OCI-LY1 (cell line): ENCODE data around the gene NKPD1.

ENCODE experiments used
- EZH2 ChIP-seq: fragments of 200-600 bp; sonication (generic), shearing (Covaris generic); IDR thresholded peaks from 2 replicates; pipeline ENCODE4 v1.8.0; 2017; ENCODE audit warnings: borderline replicate concordance, mixed run types, mild to moderate bottlenecking, antibody characterized with exemption, low read length, moderate library complexity, mixed read lengths
- TF ChIP-seq, protein P1 (sequence below): fragments of 200-600 bp; sonication (generic), shearing (Covaris generic); IDR thresholded peaks from 2 replicates; pipeline ENCODE4 v1.5.1; 2017; ENCODE audit warnings: mild to moderate bottlenecking, antibody characterized with exemption, low read length, moderate library complexity, mixed read lengths

DNA sequence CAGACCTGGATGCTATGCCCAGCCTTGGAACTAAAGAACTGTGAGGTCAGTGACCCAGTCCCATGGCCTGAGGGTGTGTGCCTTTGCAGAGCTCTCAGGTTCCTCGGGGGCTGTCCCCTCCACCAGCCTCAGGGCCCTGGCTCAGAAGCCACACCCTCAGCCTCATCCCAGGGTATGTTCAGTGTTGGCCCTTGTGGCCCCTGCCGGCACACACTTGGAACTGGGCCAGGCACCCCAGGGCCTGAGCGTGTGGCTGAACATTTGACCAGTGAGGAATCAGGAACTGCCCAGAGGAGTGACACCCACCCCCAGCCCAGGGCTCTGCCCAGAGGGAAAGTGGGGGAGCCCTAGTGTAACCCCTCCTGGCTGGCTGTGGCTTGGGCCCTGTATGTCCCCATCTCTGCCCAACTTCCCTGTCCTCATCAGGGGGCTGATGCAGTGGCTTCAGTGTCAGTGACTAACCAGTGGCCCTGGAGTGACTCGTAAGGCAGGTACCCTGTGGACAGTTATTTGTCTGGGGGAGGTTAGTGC is 10.0 kb downstream of the NKPD1 start:
- TF ChIP-seq, protein P1, sequence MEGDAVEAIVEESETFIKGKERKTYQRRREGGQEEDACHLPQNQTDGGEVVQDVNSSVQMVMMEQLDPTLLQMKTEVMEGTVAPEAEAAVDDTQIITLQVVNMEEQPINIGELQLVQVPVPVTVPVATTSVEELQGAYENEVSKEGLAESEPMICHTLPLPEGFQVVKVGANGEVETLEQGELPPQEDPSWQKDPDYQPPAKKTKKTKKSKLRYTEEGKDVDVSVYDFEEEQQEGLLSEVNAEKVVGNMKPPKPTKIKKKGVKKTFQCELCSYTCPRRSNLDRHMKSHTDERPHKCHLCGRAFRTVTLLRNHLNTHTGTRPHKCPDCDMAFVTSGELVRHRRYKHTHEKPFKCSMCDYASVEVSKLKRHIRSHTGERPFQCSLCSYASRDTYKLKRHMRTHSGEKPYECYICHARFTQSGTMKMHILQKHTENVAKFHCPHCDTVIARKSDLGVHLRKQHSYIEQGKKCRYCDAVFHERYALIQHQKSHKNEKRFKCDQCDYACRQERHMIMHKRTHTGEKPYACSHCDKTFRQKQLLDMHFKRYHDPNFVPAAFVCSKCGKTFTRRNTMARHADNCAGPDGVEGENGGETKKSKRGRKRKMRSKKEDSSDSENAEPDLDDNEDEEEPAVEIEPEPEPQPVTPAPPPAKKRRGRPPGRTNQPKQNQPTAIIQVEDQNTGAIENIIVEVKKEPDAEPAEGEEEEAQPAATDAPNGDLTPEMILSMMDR = no peak
- TF ChIP-seq EZH2 = no peak
